ENCODE results near the gene UBE2H.
"Not testable (repeated sequence)": the region's sequence is repeated elsewhere in the genome, so short reads cannot be mapped to it uniquely, and the experiment has no call there.

- not testable (repeated sequence) for TF ChIP-seq CTCF, POLR2A (IDR thresholded peaks at IDR 0.05)
Measured at GRCh38 chr7:129823143-129823542, 129.6 kb downstream of the UBE2H start.
